Measurements from ENCODE around the gene VARS2.
A peak's percentile ranks its signal among the peaks of the same experiment; 100 is the strongest.

VARS2 gene

DNA sequence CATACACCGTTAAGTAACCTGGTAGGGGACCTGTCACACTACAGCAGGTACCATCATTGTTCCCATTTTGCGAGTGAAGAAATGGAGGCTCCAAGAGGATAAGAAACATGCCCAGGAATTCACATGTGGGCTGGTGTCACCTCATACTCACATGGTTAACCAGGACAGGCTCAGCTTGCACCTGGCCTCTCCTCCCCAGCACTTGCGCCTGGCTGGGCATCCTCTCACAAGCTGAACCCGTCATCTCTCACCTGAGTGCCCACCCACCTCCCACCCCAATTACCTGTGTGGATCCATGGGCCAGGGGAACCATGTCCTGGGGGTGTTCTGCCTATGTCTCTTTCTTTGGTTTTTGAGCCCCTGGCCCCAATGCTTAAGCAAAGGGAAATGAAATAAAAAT lies 16.5 kb downstream of the VARS2 start:
- no peak for DNase-seq (ENCODE audit: low spot score)

DNA sequence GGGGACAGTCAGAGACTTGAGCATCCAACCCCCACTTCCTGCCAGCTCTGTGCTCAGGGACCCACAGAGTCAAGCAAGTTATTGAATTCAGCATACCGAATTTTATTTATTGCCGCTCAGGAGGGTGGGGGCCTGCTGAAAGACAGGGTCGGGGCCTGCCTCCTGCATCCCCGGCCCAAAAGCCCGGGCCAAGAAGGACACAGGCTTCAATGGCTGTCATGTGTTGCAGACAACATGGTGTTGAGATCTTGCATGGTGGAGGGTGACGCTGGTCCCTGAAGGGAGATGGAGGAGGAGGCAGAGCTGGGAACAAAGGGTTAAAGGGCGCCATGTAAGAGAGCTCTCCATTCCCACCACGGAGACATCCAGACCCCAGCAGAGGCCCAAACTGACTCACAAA lies 17.2 kb downstream of the VARS2 start:
- no peak for DNase-seq (ENCODE audit: low spot score)

DNA sequence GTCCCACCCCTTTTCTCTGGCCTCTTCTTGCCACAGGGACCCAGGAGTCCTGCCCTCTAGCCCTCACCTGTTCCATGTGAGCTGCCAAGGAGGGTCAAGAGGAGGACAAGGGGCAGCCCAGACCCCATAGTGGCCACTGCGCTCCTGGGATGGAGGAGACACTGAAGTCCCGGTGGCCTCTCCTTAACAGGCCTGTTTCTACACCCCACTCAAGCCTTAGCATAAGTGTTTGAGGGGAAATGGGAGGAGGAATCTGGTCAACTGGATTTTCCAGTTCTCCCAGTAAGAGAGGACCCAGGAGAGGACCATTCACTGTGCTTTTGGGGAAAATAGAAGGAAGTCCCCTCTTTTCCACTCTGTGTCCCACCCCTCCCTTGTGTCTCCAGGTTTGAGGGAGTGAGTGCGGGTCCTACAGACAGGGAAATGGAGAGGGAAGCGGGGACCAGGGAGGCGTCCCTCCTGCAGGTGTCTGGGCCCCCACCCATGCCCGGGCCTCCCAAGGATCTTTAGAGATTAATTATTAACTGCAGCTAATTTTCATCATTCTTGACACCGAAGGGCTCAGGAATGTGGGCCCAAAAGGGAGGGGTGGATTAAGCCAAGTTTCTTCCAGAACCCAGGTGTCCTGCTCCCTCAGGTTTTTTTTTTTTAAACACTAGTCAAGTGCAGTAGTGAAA lies 18.1 kb downstream of the VARS2 start, which contains the start of gene SFTA2:
Gene SFTA2 (minus strand): TSS at position 202 of the 677 bp plus-strand sequence. CDS start 74 bp downstream, at position 128.
- DNase-seq (ENCODE audit: low spot score) = no peak

DNA sequence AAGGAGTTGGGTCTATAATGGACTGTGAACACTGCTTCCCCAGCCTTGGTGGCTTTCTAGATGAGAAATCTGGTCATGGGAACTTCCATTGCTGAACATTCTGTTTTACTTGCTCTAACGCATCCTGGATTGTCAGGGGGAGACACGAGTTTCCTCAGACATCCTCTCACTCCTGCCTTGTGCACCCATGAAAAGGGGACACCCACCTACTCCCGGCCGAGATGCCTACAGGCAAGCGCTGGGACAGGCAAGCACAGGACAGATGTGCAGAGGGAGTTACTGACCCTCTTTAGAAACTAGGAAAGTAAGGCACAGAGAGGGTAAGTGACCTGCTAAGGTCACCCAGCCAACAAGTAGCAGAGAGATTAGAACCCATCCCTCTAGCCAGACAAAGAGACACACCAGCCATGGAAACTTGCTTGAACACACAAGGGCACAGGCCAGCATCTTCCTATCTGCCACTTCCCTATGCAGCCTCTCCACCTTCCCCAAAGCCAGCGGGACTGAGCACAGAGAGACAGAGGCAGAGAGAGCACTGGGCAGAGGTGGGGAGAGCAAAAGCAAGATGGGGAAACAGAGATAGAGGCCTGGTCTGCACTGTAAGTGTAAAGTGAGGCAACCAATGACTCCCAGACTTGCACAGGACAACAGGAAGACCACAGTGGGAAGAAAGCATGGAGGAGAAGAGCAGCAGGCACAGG lies 18.8 kb downstream of the VARS2 start:
- no peak for DNase-seq (ENCODE audit: low spot score)

DNA sequence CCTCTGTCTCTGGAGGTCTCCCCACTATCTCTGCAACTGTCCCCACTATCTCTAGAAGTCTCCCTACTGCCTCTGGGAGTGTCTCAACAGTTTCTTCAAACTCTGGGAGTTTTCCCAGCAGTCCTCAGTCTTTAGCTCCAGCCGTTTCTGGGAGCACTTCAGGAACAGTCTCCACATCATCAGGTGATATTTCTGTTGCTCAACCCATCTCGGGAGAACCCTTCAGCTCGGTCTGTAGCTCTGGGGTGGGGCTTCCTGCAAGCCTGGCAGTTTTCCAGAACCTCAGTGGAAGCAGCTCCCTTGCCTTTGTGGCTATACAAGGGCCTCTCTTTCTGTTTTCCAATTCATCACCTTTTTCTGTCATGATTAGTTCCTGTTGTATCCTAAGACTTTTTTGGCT lies 21.0 kb downstream of the VARS2 start:
- DNase-seq (ENCODE audit: low spot score) = no peak

DNA sequence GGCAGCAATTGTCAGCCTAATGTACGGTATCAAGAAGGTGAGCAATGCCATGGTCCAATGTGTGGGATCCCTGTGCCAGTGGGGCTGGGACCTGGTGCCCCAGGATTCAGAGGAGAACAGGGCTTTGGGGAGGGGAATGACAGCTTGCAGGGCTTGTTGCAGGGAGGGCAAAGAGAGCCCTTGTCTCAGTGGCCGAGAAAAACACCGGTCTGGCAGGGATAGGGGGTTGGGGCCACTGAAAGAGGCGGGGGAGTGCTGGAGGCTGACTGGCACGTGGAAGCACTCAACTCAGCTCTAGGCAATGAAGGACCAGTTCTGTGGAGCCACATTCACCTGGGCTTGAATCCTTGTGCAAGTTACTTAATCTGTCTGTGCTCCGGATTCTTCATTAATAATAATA lies 23.2 kb downstream of the VARS2 start:
- DNase-seq (ENCODE audit: low spot score) = no peak

DNA sequence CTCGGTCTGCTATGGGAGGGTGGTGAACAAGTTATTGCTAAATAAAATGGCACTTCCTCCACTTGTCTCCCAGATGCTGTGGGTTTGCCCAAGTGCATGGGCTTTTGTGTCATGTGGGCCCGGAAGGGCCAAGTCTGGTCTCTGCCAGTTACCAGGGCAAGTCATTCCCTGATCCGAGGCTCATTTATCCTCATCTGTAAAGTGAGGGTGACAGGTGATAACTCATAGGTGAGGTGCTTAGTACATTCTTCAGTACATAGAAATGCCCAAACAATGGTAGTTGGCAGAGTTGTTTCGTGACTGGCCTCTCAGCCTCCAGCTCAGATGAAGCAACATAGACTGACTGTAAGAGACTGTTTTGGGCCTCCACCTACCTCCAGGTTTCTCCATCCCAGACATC lies 24.7 kb downstream of the VARS2 start:
- no peak for DNase-seq (ENCODE audit: low spot score)

DNA sequence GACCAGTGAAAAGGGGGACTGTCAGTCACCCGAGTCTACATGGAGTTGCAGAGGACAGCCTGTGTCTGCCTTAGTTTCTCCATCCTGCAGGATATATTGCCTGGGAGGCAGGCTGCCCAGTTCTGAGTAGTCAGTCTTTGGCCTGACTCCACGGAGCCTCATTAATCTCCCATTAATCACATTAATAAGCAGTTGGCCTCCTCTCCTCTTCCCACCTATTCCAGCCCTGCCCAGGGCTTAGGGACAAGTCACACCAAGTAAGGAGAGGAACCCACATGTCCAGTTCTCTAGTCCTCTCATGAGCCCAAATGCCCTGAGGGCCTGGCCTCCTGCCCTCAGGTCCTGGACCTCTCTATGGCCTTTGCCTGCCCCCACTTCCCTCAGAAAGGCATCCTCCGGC lies 25.4 kb downstream of the VARS2 start:
- peak; percentile 34 for DNase-seq (ENCODE audit: low spot score)

DNA sequence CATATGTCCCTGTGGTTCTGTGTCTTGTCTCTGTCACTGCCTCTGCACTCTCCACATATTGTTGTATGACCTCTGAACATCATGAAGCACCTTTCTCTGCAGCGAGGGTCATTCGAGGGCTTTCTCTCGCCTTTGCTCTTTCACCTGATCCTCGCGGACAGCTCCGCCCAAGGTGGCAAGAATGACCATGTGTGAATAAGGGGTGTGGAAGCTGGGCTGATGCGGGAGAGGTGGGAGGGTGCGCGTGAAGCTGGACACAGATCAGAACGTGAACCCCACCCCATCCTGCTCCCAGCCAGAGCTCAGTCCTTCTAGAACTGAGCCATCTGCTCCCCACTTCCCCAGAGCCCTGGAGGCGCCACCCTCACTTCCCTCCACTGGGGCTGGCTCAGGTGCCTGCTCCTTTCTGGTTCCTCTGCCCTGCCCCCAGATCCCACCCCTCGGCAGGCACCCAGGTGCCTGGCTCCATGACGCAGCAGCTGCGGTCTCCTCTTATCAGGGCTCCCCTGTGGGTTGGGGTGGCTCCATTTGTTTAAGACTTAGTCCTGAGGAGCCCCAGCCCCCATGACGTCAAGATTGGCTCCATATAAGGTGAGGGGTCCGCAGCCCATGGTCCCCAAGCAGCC lies 26.4 kb downstream of the VARS2 start, which contains the start of gene MUCL3:
Gene MUCL3 (plus strand): TSS at position 613 of the 626 bp plus-strand sequence. CDS start 27 bp downstream, outside the sequence.
- no peak for DNase-seq (ENCODE audit: low spot score)

DNA sequence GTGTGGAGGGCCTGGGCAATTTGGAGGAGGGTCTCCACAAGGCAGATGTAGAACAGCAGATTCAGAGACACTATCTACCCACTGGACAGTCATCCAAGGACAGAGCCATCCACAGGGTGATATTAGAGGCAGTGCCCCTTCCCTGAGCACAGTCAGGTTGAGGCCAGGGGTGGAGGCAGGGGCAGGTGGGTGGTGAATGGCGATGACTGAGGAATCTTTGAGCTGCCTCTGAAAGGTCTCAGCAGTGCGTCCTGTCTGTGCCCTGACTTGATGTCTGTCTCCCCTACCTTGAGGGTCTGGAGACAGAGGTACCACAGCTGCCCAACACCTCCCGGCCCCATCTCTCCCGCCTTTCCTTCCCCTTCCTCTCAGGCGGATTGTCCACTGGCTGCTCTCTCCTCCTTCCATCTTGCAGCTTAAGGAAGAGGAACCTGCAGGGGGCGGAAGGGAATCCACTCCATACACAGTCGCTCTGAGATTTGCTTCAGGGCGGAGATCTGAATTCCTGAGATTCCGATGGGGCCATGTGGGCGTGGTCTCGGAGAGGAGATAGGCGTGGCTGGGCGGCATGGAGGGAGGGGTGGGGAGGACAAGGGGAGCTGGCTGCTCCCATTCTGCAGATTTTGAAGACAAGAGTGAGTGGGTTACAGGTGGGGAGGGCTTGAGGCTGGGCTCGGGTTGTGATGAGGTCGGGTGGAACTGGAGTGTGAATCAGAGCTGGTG lies 28.5 kb downstream of the VARS2 start:
- peak; percentile 96 for DNase-seq (ENCODE audit: low spot score)

DNA sequence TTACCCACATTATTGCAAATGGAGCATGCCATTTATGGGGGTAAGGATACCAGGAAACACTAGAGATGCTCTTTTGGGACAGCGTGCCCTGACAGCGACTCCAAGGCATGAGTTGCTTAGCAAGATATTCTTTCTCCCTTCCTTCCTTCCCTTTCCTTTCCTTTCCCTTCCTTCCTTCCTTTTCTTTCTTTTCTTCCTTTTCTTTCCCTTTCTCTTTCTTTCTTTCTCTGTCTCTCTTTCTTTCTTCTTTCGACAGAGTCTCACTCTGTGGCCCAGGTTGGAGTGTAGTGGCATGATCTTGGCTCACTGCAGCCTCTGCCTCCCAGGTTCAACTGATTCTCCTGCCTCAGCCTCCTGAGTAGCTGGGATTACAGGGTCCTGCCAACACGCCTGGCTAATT lies 30.0 kb downstream of the VARS2 start:
- DNase-seq (ENCODE audit: low spot score) = no peak

DNA sequence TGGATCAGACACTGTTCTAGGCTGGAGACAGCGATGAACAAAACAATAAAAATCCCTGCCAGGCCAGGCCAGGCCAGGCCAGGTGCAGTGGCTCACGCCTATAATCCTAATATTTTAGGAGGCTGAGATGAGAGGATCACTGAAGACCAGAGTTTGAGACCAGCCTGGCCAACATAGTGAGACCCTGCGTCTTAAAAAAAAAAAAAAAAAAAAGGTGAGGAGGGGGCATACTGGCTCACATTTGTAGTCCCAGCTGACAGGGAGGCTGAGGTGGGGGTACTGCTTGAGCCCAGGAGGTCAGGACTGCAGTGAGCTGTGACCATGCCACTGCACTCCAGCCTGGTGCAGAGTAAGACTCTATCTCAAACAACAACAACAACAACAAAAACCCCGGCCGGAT lies 31.2 kb downstream of the VARS2 start:
- DNase-seq (ENCODE audit: low spot score) = no peak

DNA sequence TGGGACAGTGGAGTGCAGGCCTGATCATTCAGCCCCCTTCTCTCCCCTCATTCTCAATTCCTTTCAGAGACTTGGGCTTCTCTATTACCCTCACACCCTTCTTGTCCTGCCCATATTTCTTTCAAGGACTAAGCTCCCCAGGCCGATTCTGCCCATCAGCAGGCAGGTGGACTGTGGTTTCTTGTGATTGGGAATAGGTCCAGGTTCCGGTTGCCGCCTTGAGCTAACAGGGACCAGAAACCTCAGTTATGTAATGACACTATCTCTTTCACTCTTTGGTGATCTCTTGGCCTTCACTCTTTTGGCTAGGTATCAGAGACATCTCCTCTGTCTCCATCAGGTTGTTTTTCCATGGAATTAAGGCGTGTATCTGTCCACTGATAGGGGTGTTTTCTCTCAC lies 33.2 kb downstream of the VARS2 start:
- no peak for DNase-seq (ENCODE audit: low spot score)

DNA sequence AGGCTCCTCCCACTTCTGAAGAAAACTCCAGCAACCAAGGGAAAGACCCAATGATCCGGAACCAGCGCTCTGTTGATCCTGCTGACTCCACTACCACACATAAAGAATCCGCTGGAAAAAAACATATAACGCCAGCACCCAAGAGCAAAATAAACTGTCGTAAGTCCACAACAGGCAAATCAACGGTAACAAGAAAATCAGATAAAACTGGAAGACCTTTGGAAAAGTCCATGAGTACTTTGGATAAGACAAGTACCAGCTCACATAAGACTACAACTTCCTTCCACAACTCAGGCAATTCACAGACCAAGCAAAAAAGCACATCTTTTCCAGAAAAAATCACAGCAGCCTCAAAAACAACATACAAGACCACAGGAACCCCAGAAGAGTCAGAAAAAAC lies 34.8 kb downstream of the VARS2 start:
- DNase-seq (ENCODE audit: low spot score) = no peak

DNA sequence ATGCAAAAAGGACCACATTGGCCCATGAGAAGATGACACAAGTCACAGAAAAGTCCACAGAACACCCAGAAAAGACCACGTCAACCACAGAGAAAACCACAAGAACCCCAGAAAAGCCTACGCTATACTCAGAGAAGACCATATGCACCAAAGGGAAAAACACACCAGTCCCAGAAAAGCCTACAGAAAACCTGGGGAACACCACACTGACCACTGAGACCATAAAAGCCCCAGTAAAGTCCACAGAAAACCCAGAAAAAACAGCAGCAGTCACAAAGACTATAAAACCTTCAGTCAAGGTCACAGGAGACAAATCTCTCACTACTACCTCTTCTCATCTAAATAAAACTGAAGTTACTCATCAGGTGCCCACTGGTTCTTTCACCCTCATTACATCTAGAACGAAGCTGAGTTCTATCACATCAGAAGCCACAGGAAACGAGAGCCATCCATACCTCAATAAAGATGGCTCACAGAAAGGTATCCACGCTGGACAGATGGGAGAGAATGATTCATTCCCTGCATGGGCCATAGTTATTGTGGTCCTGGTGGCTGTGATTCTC lies 38.0 kb downstream of the VARS2 start:
- no peak for DNase-seq (ENCODE audit: low spot score)

DNA sequence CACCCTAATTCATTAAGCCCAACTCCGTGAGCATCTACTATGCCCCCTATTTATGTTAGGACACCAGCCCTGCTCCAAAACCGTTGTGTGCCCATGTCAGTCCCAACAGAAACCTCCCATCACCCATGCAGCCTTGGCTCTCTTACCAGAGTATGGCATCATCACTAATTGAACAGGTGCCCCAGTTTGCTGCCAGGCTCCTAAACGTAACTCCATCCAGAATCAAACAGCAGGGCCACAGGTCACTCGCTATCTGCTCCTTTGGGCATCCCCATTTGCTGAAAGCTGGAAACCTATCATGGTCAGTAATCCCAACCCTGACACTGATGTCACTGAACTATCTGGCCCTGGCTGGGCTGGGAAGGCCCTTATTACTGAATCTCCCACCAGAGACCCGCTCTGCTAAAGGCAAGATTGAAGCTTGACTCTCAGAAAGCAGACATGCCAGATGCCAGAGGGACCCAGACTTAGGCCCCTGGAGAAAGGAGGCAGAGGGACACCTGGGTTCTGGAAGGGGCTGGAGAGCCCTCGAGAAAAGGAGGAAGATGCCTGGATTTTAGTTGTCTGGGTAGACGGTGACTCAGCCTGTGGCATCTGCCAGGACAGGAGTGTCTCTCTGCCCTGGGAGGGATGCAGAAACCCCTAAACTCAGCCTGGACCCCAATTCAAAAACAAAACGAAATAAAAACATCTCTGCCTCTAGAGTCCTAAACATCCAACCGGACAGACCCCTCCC lies 40.8 kb downstream of the VARS2 start:
- DNase-seq (ENCODE audit: low spot score) = no peak

DNA sequence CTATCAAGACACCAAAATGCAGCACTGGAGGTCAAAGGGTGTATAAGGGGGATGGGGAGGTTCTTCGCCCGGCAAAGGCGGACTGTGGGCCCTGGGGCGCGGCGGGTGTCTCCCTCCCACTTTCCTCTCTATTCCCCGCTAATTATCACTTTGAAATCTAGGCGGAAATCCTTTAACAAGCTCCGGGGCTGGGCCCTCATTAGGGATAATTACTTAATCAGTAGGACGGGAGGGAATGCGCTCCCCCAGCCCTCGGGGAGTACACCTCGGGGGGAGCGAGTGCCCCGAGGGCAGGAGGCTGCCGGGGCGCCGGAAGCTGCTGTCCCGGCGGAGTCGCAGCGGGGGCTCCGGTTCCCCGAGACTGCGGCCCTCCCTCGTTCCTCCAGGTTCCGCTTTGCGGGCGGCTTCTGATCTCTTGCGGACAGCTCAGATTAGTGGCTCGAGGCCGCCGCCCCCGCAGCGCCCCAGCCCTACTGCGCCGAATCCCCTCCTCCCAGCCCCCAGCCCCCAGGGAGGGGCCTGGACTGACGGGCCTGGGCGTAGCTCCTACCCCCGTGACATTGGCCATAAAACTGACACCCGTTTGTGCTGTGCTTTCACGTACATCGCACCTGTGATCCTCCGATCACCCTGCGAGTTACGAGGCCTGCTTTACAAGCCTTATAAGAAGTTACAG lies 41.5 kb downstream of the VARS2 start:
- peak; percentile 63 for DNase-seq (ENCODE audit: low spot score)

DNA sequence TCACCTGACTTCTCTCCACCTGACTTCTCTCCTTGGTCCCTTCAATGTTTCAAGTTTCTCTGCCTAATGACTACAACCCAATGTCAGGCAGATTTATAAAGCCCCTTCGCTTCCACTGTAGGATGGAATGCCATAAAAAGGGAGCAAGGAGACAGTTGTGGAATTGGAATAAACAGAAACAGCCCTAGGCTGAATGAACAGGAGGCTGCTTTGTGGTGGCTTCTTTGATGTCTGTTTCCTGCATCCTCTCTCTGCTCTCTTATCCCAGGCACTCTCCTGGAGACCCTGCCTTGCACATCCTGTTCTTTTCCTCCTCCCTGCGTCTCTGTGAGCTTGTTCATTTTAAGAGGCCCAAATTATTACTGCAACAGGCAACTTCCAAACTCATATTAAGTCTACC lies 43.7 kb downstream of the VARS2 start:
- no peak for DNase-seq (ENCODE audit: low spot score)

DNA sequence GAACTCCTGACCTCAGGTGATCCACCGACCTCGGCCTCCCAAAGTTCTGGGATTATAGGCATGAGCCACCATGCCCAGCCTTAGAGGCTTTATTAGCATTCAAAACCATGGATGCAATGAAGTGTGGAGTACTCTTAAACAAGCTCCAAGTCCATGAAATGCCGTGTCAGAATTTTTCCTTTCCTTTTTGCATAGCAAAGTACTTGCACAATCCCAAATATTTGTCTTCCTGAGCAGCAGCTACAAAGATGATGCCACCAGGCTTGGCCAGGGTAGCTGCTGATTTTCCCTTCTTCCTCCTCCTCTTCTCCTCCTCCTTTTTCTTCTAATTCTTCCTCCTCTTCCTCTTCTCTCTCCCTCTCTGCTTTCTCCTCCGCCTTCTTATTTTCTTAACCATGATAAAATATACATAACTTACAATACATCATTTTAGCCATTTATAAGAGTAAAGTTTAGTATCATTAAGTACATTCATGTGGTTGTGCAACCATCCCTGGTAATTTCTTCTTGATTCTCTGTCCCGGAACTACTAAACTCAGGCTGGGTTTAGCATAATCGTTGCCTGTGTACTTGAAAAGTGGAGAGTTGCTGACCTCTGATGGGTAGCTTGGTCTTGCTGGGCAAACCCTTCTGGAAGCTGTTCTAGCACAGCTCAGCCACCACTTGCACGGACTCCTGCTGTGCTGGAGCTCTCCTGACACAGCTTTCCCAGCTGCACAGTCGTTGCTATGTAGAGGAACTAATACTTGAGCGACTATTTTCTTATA lies 47.1 kb downstream of the VARS2 start:
- peak; percentile 64 for DNase-seq (ENCODE audit: low spot score)

DNA sequence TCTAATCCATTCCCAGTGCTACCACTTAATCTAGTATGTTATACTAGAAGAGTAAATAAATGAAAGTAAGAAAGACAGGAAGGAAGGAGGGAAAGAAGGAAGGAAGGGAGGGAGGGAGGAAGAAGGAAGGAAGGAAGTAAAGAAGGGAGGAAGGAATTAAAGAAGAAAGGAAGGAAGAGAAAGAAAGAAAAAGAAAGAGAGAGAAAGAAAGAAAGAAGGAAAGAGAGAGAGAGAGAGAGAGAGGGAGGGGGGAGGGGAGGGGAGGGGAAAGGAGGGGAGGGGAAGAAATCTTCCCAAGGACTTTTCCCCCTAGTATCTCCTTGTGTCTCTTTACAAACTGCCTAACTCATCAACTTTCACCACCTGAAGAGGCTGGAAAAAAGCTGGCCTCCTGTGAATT lies 48.7 kb downstream of the VARS2 start:
- DNase-seq (ENCODE audit: low spot score) = no peak

All from AG20443 (cell line).